ENCODE measurements around the gene CTNNA3.

Gene CTNNA3

DNA sequence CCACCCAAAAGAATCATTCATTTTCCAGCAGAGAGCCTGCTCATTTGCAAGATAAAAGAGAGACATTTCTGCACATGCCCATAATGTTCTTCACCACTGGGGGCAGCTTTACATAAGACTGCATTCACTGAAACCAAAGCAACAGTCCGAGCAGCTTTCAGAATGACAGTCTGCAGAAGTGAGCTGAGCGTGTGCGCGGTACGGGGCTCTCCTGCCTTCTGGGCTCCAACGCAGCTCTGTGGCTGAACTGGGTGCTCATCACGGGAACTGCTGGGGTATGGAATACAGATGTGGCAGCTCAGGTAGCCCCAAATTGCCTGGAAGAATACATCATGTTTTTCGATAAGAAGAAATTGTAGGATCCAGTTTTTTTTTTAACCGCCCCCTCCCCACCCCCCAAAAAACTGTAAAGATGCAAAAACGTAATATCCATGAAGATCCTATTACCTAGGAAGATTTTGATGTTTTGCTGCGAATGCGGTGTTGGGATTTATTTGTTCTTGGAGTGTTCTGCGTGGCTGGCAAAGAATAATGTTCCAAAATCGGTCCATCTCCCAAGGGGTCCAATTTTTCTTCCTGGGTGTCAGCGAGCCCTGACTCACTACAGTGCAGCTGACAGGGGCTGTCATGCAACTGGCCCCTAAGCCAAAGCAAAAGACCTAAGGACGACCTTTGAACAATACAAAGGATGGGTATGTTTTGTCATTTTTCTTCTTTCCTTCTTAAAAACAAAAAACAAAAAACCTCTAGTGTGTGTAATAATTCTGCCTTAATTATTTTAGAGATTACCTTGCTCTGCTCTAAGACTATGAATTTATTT lies 769.9 kb downstream of the CTNNA3 start, which contains the start of gene LRRTM3:
Gene LRRTM3 (plus strand): TSS at position 141 of the 820 bp plus-strand sequence.
- DNase-seq = no peak

DNA sequence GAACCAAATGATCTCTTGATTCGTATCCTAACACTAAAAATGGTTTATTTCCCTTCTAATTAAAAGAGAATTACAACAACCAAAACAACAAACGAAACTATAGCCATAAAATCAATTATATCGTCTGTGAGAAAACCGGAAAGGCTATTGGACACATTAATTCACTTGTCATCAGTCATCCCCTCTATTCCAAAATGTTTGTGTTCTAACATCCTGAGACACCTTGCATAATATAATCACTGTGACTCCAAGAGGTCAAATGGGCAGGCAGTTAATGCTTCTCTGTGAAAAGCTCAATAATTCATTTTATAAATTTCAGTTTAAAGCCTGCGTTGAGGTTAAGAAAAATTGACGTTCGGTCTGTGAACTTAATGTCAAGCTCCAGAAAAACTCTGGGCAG lies 770.6 kb downstream of the CTNNA3 start:
- DNase-seq = no peak

DNA sequence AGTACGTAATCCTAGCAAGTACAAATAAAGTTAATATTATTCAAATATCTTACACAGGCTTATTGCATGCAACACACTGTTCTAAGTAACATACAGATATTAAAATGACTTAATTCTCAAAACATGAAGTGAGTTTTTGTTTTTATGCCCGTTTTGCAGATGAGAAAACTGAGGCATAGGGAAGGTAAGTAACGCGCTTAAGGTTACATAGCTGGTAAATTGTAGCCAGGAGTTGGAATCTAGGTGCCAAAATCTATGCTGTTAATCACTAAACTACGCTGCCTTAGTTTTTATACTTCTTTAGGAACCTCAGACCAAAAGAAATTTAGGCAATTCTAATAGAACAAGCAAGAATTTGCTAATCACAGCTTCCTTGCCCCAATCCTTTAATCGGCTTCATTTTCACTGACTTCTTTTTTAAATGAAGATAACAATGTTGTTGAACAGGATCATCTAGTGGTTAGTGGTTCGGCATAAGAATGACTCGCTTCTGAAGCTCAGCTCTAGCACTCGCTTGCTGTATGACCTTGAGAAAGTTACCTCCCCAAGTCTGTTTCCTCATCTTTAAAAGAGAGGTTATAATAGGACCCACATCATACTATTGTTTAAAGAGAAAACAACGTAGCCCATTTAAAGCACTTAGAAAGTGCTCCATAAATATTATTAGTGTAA lies 771.2 kb downstream of the CTNNA3 start:
- DNase-seq = no peak

DNA sequence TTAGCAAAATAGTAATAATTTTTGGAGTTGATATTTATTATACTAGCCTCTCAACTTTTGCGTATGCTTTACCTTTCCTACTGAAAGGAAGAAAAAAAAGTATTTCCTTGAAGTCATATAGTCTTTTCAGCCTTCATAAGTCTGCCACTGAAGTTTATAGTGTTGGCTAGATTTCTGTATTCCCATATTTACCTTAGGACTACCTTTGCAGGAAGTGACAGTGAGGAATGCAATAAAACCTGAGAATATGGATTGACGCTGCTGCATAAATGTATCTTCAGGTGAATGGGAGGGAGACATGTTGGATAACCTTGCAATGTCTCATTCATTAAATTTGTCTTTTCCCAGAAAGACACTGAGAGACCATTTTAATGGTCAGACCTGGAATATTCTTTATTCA lies 776.7 kb downstream of the CTNNA3 start:
- no peak for DNase-seq

DNA sequence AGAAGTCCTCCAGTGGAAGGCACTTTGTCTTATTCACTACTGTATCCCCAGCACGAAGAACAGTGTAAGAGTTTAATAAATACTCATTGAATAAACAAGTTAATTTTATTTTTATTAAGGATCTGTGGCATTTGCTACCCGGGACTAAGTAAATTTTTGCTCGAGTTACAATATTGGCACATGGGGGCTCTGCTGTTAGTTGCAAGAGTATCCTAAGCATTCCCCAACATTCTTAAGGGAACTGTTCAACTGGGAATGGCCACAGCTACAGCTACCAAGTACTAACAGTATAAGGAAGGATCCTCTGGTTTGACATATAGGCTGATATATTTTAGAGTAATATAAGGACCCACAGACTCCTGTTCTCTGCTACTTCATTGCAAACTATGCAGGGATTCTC lies 778.9 kb downstream of the CTNNA3 start:
- DNase-seq = no peak

DNA sequence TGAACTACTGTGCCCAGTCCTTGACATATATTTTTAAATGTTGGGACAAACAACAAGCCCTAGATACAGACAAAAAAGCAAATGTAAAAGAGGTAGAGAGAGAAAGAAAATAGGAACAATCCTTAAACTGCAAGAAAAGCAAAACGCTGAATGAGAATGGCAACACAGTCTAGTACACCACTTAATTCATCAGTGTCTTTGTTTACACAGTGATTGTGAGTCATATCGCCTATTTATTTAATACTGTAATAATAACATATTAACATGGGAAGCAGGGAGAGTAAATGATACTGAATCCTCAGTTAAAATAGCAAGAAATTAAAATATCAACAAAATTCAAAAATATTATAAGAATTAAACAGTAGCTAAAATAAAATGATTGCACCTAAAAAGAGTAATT lies 780.0 kb downstream of the CTNNA3 start:
- DNase-seq = no peak

DNA sequence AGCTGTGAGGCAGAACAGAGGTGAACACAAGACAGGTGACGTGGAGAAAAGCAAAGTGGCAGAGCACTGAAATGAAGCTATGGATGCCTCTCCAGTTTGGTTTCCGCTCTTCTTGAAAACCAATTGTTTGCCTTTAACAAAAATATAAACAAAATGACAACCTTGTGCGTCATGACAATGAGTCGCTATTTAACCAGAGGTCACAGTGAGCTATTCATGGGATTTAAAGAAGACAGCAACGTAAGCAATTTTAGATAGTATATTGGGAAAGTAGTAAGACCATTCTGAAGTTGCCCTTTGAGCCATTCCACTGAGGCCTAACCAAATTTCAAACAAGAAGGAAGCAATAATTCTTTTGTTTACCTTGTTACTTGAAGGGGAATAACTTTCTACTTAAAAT lies 785.3 kb downstream of the CTNNA3 start:
- DNase-seq = no peak

DNA sequence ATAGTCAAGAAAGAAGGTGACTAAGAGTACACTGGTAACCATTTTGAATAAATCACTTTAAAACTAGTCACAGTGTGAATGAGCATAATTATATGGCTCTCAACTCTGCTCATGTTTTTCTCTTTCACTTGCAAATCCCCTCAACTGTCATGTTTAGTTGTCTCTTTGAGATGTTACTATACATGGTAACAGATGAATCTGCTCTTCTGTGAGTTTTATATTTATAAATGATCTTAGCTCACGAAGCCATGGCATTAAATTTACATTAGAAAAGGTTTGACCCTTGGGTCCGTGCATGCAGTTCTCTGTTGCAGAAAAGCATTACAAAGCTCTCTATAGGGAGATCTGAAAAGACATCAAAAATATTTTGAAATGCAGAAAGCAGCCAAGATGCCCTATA lies 803.1 kb downstream of the CTNNA3 start:
- DNase-seq = no peak

DNA sequence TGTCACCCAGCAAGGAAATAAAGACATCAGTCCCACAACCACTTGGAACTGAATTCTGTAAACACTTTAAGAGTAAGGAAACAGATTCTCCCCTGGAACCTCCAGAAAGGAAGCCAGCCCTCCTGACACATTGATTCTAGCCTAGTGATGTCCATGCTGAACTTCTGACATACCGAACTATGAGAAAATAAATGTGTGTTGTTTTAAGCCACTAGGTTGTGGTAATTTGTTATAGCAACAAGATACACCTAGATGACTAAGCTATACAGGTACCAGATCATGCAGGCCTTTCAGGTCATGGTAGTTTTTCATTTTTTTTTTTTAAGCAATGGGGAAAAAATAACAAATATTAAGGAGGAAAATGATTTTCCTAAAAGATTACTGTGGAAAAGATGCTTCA lies 807.8 kb downstream of the CTNNA3 start:
- DNase-seq = no peak

DNA sequence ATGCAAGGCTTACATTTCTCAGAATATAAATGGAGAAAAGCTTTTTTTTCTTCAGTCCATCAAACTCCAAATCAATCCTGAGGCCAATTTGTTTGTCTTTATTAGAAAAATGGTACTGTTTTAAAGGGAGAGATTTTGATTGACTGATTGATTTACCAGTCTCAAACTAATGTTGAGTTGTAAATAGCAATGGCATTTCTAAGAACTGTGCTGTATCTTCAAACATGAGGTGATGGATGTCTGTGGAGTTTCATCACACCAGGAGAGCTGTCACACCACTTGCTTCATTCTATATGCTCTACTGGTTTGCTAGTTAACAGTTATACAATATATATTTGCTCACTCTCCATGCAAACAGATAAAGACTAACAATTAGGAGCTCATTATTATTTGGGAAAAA lies 809.1 kb downstream of the CTNNA3 start:
- DNase-seq = no peak

DNA sequence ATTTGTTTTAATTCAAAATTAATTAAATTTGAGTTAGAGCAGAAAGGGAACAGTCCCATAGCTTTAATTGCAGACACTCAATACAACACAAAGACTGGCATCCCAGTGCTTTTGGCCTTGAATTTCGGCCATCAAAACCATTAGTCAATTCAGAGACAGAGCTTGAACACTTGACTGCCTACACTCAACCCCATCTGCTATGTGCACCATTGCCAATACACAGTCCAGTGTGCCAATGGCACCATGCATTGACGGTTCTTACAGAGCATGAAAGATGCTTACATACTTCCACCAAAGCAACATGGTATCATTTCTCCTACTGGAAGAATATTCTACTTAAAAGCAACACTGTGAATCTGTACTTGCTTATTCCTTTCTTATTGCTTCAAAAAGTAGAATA lies 813.7 kb downstream of the CTNNA3 start:
- no peak for DNase-seq

DNA sequence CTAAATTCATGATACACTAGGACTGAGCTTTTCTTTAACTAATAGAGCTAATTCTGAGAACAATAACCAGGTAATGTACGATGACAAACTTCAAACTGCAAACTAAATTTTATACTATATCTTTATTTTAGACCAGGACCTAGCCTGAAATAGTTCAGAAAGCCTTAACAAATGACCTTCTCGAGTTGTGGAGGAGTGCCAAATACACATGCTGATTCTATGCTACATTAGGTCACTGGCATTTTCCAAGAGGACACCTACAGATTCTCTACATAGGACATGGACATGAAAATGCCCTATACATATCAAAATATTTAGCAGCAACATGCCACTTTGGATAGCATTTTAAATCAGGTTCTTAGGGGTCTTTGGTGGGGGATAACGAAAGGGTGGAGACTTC lies 814.2 kb downstream of the CTNNA3 start:
- DNase-seq = no peak

DNA sequence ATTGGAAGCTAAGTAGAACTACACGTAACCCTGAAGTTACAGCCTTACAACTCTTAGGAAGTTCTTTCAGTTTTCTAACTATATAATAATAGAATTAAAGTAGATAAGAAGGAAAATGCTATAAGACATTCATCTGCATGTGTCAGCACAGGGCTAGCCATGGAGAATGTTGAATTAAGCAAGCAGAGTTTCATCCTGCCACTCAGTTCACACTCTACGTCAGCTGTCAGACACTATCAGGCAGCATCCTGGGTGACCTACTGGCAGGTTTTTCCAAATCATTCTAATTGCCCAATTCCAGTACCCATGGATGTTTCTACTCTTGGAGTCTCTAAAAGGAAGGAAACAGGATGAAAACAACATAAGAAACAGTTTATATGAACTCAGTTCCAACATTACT lies 815.2 kb downstream of the CTNNA3 start:
- DNase-seq = no peak

DNA sequence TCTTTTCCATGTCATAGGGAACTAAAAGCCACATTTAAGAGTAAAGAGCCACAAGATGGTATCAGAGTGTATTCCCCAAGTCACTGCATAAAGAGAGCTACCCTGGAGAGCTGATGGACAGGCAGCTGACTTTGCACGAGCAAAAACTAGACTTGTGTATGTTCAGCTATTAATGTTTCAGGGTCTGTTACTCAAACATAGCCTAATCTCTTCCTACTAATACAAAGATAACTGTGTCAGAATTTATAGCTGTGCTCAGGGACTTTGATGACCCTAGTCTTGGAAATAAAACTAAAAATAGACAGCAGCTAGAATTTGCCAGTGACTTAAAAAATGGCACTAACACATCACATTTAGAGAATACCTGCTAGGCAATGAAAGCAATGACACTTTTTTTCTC lies 815.7 kb downstream of the CTNNA3 start:
- no peak for DNase-seq

DNA sequence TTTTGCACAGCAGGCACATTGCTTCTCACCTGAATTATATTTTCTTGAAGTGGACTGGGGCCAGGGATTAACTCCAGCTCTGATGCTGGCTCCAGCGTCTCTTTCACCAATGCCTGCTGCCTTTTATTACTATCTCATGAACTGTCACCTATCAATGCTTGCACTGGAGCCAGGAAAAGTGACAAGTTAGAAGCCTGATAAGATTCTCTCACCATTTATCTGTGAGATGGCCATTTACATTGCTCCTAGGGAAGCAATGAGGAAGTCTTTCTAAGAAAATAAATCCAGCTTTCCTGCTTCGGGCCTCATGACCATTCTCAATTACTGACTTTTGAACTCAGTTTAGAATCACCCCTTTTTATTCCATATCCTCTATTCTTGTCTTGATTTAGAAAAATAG lies 818.6 kb downstream of the CTNNA3 start:
- DNase-seq = no peak

DNA sequence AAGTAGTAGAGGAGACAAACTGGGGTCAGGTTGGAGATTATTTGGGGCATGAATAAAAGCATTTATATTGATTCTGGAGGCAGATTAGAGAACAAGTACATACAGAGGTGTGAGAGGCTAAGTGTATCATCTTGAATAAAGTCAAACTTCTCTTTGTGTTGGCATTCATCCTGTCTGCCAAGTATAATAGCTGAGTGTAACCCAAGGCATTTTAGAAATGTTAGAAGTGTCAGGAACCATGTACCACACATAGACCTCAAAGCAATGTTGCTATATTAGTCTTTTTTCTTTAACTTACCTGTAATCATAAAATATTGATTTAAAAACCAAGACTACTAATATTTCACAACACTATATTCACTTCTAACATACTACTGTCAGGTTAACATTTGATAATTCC lies 826.4 kb downstream of the CTNNA3 start:
- no peak for DNase-seq

DNA sequence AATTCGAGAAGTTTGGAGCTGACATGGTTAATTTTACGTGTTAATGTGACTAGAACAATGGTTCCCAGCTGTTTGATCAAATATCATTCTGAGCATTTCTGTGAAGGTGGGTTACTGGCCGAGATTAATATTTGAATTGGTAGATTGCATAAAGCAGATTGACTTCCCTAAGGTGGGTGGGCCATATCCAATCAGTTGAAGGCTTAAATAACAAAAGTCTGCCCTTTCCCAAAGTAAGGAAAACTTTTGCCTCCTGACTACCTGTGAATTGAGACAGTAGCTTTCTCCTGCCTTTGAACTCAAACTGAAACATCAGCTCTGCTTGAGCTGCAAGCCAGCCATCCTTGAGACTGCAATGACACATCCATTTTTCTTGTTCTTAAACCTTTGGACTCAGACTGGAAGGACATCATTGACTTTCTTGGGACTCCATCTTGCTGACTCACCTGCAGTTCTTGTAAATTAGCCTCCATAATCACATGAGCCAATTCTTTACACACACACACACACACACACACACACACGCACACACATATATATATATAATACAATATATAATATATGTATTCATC lies 833.2 kb downstream of the CTNNA3 start:
- DNase-seq = no peak

DNA sequence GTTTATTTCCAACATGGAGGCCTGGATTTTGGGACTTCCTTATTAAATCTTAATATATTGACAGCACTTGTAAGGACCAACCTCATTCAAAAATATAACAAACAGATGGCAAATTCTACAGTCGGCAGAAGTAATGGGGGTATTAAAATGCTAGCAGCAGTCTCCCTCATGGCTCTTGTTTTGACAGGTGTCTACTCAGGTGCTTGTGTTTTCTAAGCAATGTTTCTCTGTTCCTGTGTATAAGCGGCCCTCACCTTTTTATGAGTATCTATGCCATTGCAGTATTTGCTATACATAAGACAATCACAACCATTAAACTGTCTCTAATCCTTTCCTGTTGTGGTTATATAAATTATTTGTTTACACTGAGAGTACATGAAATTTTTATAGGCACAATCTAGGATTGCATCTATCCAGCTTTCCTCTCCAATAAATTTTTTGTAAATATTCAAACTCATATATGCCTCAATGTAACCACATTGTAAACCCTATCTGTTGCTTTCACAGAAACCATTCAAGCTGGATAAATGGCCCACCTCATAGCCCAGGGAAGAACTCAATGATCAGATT lies 835.5 kb downstream of the CTNNA3 start:
- no peak for DNase-seq

DNA sequence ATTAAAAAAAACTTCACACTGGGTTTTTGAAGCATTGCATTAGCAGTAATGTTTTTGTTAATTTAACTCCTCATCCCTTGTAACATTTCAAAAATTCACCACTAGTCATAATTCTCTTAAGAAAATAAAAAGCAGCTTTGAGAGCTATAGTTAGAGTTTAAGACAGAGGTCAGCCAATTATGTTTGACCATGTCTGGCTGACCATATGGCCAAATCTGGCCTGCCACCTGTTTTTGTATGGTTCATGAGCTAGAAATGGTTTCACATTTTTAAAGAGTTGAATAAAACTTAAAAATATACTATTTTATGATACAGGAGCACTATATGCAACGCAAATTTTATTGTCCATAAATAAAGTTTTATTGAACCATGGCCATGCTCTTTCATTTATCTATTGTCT lies 843.2 kb downstream of the CTNNA3 start:
- no peak for DNase-seq

DNA sequence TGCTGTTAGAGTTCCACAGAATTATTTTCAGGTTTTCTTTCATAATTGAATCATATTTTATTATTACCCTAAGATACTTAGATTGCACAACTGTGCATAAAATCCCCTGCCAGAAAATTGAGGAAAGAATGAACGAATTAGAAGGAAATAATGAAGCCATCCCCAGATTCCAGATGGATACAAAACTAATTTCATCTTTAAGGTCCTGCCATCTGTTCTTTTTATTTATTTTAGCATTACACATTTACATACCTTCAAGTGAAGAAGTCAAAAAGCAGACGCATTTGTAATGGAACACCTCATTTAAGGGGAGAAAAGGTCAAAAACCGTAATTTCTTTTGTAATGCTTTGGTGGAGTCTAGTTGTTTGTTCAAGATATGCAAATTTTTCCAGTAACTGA lies 847.1 kb downstream of the CTNNA3 start:
- no peak for DNase-seq

DNA sequence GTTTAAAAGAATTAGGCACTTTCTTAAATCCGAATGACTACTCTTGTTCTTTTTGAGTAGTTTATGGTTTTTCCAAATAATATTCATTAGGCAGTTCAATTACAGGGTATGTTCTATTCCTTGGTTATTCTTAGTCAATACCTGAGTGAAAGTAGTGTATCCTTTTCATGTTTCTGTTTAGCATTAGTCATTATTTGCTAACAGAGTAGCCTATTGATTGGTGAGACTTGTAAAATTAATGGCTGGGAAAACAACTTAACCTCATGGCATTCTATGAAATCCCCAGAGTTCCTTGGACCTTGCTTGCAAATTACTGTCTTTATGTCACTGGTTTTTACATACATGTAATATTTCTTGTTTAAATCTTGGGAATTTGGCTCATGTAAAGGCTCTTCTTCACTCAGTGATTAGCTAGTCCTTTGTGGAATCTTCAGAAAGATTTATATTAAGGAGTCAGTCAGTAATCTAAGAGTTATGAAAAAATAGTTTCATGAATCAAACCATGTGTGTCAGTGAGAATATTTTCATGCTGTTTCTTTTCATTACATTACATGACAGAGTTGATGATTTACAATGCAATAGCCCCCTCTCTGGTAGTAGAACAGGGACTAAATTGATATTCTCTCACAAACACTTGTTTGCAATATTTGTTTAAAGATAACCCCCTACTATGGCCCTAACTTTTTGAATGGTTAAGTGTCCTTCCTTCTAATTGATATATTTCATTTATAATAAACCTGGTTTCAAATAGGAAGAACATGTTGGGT lies 851.6 kb downstream of the CTNNA3 start:
- no peak for DNase-seq

DNA sequence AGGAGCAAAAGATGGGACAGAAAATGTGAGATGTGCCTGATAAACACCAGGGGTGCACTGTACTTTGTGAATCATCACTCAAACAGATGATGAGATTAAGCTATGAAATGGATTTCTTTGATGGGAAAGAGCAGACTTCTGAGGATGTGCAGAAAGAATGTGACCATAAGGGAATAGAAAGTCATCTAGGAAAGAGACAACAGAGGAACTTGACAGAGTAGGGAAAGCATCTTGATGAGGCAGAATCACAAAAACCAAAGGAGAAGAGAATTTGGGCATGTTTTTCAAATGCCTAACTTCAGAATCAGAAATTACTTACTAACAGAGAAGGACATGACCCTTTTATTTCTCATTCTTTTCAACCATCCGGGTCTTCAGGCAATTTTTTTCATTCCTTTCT lies 852.6 kb downstream of the CTNNA3 start:
- DNase-seq = no peak

DNA sequence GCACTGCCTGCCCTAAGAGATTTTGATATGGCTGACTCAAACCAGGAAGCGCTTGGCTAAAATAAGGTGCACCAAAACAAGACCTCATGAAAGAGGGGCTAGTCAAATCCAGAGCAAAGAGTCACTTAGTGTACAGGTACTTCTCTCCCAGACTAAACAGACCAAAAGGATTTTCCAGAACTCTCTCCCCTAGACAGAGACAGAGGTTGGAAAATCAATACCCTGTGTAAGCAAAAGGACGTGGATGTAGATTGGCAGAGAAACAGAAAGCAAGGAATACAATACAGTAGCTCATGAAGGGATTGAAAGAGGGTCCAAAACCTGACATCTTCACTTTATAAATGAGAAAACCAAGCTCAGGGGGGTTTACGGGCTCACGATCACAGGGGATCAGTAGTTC lies 853.1 kb downstream of the CTNNA3 start:
- DNase-seq = no peak
